Astrocyte of the cerebellum (primary cell): ENCODE data around the gene SCGB1D1.

Experiments used
- DNase-seq: peaks from one replicate; pipeline ENCODE4 v3.0.0-alpha.2; 2011; ENCODE audit warnings: low read depth
- H3K4me3 ChIP-seq: 2 replicates; pipeline ENCODE4 v1.5.1; 2011; ENCODE audit warnings: mild to moderate bottlenecking, low read depth, low read length, moderate library complexity
- CTCF ChIP-seq: IDR thresholded peaks from 2 replicates; pipeline ENCODE4 v1.5.1; 2012; ENCODE audit warnings: low read length, low read depth, moderate library complexity, mild to moderate bottlenecking; ENCODE audit errors: missing control alignments
- in situ Hi-C: cut with HindIII; loops from 2 replicates; pipeline ENCODE4 v1.10.0; 2017; ENCODE audit warnings: low sequenced_read_pairs

Gene SCGB1D1

GRCh38 chr11:62149986-62150886, 39.8 kb upstream of the SCGB1D1 start:
- no peak for TF ChIP-seq CTCF
- no peak overlapping the region for H3K4me3 ChIP-seq
- in situ Hi-C loops = no loop called here
- DNase-seq = no peak

GRCh38 chr11:62150887-62151736, 38.9 kb upstream of the SCGB1D1 start:
- no peak for TF ChIP-seq CTCF
- H3K4me3 ChIP-seq = no peak overlapping the region
- in situ Hi-C loops = no loop called here
- no peak for DNase-seq

GRCh38 chr11:62151737-62152102, 38.3 kb upstream of the SCGB1D1 start:
- in situ Hi-C loops = no loop called here
- DNase-seq = no peak
- H3K4me3 ChIP-seq = no peak overlapping the region
- TF ChIP-seq CTCF = no peak

- no peak for TF ChIP-seq CTCF
- no peak for DNase-seq
- in situ Hi-C loops = no loop called here
- H3K4me3 ChIP-seq = no peak overlapping the region
These were observed 37.5 kb upstream of the SCGB1D1 start for GRCh38 chr11:62152245-62153086.

GRCh38 chr11:62153087-62153395, 37.0 kb upstream of the SCGB1D1 start:
- no peak overlapping the region for H3K4me3 ChIP-seq
- DNase-seq = no peak
- no peak for TF ChIP-seq CTCF
- in situ Hi-C loops = no loop called here

- no peak for DNase-seq
- TF ChIP-seq CTCF = no peak
- in situ Hi-C loops = no loop called here
- H3K4me3 ChIP-seq = no peak overlapping the region
These were observed 36.4 kb upstream of the SCGB1D1 start for GRCh38 chr11:62153617-62154016.
